ENCODE data around the gene RAB44. TPM values are rescaled to one million over a fixed set of nuclear protein-coding genes. Genes with fewer than 3 reads are reported as not detected.

The RAB44 gene
- total and polyA plus RNA-seq, 2 of the 4 experiments (the other 2 are of a cell fraction), result 0.03 TPM; not detected in 1

DNA sequence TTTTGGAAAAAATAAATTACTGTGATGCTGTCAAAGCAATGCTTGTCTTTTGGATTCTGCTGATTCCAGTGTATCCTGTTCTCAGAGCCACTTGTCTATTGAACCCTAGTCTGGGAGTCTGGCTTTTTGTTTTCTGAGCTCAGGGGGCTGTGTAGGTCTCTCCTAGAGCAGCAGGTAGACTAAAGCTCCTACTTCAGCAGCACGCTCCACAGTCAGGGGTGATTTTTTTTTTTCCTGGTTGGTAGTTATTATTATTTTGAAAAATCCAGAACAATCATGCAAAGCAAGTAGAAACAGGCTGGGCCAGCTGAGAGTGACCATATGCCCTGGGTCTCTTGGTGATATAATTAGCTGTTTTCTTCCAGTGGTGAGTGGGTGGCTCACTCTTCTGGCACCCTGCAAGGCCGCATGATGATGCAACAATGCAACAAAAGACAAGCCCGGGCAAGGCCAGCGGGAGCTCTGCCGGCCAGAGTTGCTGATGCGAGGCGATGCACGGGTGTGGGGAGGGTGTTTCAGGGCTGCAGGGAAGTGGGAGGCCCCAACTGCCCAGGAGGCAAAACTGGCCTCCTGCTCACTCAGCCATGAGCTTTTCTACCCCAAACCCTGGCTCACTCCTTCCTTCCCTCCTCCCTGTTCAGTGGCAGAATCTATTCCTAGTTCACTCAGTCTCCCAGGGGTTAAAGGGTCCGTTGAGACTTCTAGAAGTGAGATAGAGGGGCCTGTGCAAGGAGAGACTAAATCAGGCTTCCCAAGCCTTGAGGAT is 30.6 kb upstream of the RAB44 start:
- Histone ChIP-seq H3K56ac (ENCODE audit: extremely low read depth, insufficient read depth, low read length) (peak overlapping the region; percentile 97), H2BK5ac (ENCODE audit: low read depth, low read length, poor library complexity, severe bottlenecking) (peak overlapping the region; percentile 96), H4K20me1 (ENCODE audit: insufficient read depth, low read length) (no peaks in the 10 kb centered on the region), H3K4me1 (ENCODE audit: control insufficient read depth, insufficient read depth, low read length) (peaks cover 13% of the 10 kb centered on the region), H3K79me1 (ENCODE audit: low read depth in 1 of 2, low read length in 2 of 2) (peaks cover 0 to 23% of the 10 kb centered on the region in 2 experiments; a peak in 2 of 4 replicates), H4K91ac (ENCODE audit: insufficient read depth, low read depth, low read length) (peak overlapping the region; percentile 100), H3K27me3 (ENCODE audit: control insufficient read depth, insufficient read depth, low read length) (no peaks in the 10 kb centered on the region), H3K18ac (ENCODE audit: low read depth, low read length) (peak overlapping the region; percentile 93), H3K23ac (ENCODE audit: low read depth, low read length) (peak overlapping the region; percentile 89), H2BK20ac (ENCODE audit: low read depth, low read length) (peak overlapping the region; percentile 99), H3K9me3 (ENCODE audit: control insufficient read depth, insufficient read depth, low read length) (no peaks in the 10 kb centered on the region), H3K9me1 (ENCODE audit: insufficient read depth, low read length) (peaks cover 16% of the 10 kb centered on the region), H2BK120ac (ENCODE audit: low read depth, low read length) (peak overlapping the region; percentile 99), H2BK15ac (ENCODE audit: low read depth, low read length) (peak overlapping the region; percentile 100; the same call in 2 of the 3 replicates), H2AFZ (replicated peaks; ENCODE audit: low read length, poor library complexity) (peak overlapping the region; percentile 86), H3K4me2 (ENCODE audit: low read depth, low read length) (peak overlapping the region; percentile 10; the same call in 1 of the 2 replicates), H3K9ac (ENCODE audit: low read depth, low read length) (peak overlapping the region; percentile 81), H4K5ac (ENCODE audit: low read depth, low read length) (peak overlapping the region; percentile 92), H2AK5ac (ENCODE audit: low read depth, low read length) (peak overlapping the region; percentile 97), H4K8ac (ENCODE audit: low read depth in 2 of 2, low read length in 2 of 2) (peak overlapping the region; percentile 80 to 98), H3K36me3 (ENCODE audit: control insufficient read depth, insufficient read depth, low read length) (no peaks in the 10 kb centered on the region), H3K4ac (ENCODE audit: low read depth, low read length) (peak overlapping the region; percentile 99), H3K4me3 (ENCODE audit: insufficient read depth, low read depth, low read length) (no peak overlapping the region), H2AK9ac (replicated peaks; ENCODE audit: low read depth, low read length, poor library complexity) (peak overlapping the region; percentile 97), H3K14ac (replicated peaks; ENCODE audit: low read depth, low read length) (peak overlapping the region; percentile 100), H3K27ac (ENCODE audit: insufficient read depth, low read length) (peak overlapping the region; percentile 95)
- WGBS, 2 experiments (ENCODE audit: extremely low coverage in 2 of 2, insufficient read length in 1 of 2), result 14% methylated on average over 6 of the region's 9 CpGs; no CpG with 5 or more reads in 1 of the 2 experiments
- in situ Hi-C loops (cut with MboI; ENCODE audit: low sequenced_read_pairs), result no loop called here
- BruUV-seq (replicated peaks), result no TSS peak
- intact Hi-C loops (cut with micrococcal nuclease), result loop anchor here (1.0 kb wide), 1 partner anchor 8 kb away; no protein-coding TSS in a partner anchor
- ATAC-seq (ENCODE audit: low read depth), result peak; percentile 96
- ChIA-PET POLR2A (ENCODE audit: unreplicated experiment) (interaction anchor here (0.6 to 1.8 kb wide), 7 partner anchors 10 to 72 kb away, joined by 3 to 26 read pairs (median 6); partner anchors contain the start of gene CDKN1A), CTCF (interaction anchor here (0.6 to 1.1 kb wide), 4 partner anchors 9 to 43 kb away, joined by 3 read pairs; no protein-coding TSS in a partner anchor)
- dilution Hi-C loops (cut with HindIII; ENCODE audit: low sequenced_read_pairs, unreplicated experiment), result no loop called here
- peak; percentile 96 for DNase-seq
- TF ChIP-seq, protein P1, sequence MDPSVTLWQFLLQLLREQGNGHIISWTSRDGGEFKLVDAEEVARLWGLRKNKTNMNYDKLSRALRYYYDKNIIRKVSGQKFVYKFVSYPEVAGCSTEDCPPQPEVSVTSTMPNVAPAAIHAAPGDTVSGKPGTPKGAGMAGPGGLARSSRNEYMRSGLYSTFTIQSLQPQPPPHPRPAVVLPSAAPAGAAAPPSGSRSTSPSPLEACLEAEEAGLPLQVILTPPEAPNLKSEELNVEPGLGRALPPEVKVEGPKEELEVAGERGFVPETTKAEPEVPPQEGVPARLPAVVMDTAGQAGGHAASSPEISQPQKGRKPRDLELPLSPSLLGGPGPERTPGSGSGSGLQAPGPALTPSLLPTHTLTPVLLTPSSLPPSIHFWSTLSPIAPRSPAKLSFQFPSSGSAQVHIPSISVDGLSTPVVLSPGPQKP (IDR thresholded peaks at IDR 0.05; ENCODE audit: borderline replicate concordance, low read depth, low read length), result no peak
- TF ChIP-seq, protein P2, sequence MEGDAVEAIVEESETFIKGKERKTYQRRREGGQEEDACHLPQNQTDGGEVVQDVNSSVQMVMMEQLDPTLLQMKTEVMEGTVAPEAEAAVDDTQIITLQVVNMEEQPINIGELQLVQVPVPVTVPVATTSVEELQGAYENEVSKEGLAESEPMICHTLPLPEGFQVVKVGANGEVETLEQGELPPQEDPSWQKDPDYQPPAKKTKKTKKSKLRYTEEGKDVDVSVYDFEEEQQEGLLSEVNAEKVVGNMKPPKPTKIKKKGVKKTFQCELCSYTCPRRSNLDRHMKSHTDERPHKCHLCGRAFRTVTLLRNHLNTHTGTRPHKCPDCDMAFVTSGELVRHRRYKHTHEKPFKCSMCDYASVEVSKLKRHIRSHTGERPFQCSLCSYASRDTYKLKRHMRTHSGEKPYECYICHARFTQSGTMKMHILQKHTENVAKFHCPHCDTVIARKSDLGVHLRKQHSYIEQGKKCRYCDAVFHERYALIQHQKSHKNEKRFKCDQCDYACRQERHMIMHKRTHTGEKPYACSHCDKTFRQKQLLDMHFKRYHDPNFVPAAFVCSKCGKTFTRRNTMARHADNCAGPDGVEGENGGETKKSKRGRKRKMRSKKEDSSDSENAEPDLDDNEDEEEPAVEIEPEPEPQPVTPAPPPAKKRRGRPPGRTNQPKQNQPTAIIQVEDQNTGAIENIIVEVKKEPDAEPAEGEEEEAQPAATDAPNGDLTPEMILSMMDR (conservative IDR thresholded peaks at IDR 0.05; ENCODE audit: low read depth, low read length), result no peak
- peak; percentile 15; the same call in 1 of the 2 replicates for TF ChIP-seq SMC3 (IDR thresholded peaks at IDR 0.05; ENCODE audit: low read depth, low read length)
- no peak for TF ChIP-seq CHD1 (IDR thresholded peaks at IDR 0.05; ENCODE audit: low read depth, low read length)
- TF ChIP-seq RCOR1 (IDR thresholded peaks at IDR 0.05; ENCODE audit: insufficient replicate concordance, low read length), result peak; percentile 58
- TF ChIP-seq CEBPB (IDR thresholded peaks at IDR 0.05; ENCODE audit: low read depth, low read length), result peak; percentile 100
- no peak; the same call in 1 of the 2 replicates for TF ChIP-seq POLR2A (IDR thresholded peaks at IDR 0.05; ENCODE audit: low read depth, low read length)
- 0 out of 2 replicates have a peak, but pooled peaks have one; percentile 50 for TF ChIP-seq RFX5 (IDR thresholded peaks at IDR 0.05; ENCODE audit: low read depth, low read length)
- peak; percentile 23; the same call in 1 of the 2 replicates for TF ChIP-seq MXI1 (IDR thresholded peaks at IDR 0.05; ENCODE audit: borderline replicate concordance, low read depth, low read length)
- TF ChIP-seq MAFK (IDR thresholded peaks at IDR 0.05; ENCODE audit: low read depth, low read length), result peak; percentile 73
- TF ChIP-seq, protein P3, sequence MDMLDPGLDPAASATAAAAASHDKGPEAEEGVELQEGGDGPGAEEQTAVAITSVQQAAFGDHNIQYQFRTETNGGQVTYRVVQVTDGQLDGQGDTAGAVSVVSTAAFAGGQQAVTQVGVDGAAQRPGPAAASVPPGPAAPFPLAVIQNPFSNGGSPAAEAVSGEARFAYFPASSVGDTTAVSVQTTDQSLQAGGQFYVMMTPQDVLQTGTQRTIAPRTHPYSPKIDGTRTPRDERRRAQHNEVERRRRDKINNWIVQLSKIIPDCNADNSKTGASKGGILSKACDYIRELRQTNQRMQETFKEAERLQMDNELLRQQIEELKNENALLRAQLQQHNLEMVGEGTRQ (IDR thresholded peaks at IDR 0.05; ENCODE audit: low read depth, low read length), result no peak
- peak; percentile 11; the same call in 1 of the 2 replicates for TF ChIP-seq NFE2L2 (IDR thresholded peaks at IDR 0.05; ENCODE audit: low read depth, low read length)
- TF ChIP-seq BHLHE40 (IDR thresholded peaks at IDR 0.05; ENCODE audit: low read depth, low read length), result peak; percentile 91

Data from IMR-90 (cell line).